HL-60/S4 treated with retinoic acid at 250 ng/mL for 4 days and 3 days (cell line): ENCODE measurements around the gene CDCP2.
"Not testable (repeated sequence)": the region's sequence is repeated elsewhere in the genome, so short reads cannot be mapped to it uniquely, and the experiment has no call there.

Experiments
- in situ Hi-C: fragments of 300-500 bp; cut with MboI; formaldehyde crosslinking; loops from 2 replicates; pipeline ENCODE4 v1.7.0; 2022; ENCODE audit warnings: low sequenced_read_pairs

The CDCP2 gene

DNA sequence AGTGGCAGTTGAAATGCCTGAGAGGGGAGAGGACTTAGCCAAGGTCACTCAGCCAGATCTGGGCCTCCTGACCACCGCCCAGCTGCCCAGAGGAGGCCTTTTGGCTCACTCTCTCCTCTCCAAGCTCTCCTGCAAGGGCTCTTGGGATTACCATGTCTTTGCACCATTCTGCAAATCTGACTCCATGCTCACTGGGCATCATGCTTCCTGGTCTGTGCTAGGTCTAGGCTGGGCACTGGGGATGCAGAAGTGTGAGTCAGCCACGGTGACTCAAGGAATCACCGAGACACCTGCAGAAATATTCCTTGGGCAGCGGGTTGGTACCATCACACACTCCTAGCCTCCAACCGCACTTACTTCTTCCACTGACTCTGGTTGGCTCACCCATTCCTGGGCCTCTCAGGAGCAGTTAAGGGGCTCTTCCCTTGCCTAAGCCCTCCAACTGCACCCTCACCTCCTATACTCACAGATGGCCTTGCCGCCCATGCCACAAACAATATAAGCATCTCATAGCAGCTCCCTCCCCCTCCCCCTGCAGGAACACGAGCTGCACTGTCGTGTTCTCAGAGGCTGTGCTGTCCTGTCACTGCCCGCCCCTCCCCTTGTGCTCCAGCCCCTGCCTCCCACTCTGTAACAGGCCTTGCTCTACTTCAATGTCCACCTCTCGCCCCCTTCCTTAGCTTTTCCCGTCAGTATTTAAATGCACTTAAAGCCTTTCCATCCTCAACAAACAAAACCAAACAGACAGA is 34.8 kb downstream of the CDCP2 start:
- in situ Hi-C loops: no loop called here

DNA sequence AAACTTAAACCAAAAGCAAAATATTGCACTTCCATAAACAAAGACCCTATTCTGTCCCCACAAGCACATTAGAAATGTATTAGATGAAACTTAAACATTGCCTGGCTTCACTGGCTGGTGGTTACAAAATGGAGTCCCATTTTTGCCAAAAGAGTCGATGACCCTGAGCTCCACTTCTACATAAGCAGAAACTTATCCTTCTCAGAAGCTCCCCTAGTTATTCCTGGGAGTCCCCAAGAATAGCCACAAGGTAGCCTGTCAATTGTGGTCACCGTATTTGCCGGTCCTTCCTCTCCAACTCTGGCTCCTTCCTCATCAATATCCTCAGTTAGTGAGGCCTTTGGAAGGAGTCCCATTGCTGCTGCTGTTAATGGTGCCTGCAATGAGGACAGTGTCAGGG is 37.3 kb downstream of the CDCP2 start:
- in situ Hi-C loops: no loop called here

DNA sequence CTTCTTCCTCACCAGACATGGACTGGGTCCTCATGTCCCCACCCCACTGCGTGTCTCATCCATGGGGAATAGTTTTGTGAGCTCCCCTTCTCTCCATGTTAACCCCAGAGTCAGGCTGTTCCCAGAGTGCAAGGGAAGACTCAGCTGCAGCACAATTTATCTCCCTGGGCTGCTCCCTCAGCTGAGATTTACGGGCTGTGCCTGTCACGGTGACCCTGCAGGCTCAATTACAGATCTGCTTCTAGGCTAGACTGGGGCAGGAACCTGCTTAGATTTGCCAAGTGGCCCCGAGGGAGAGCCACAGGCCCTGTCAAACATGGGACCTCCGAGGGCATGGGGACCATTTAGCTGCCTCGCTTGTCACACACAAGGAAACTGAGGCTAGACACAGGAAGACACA is 37.8 kb downstream of the CDCP2 start:
- in situ Hi-C loops: no loop called here

DNA sequence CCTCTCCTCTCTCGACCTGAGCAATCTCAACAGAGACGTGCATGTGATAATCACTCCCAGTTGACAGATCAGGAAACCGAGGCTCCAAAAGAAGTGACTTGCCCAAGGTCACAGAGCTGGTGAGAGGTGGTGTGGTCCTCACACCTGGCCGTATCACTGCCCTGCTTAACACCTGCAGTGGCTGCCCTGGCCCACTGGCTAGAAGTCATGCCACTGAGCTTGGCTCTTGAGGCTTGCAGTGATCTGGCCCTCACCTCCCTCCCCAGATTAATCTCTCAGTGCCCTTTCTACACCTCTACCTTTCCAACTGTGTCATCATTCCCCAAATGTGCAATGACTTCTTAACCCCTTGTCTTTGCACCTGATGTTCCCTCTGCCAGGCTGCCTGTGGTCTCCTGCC is 38.8 kb downstream of the CDCP2 start:
- in situ Hi-C loops: no loop called here

DNA sequence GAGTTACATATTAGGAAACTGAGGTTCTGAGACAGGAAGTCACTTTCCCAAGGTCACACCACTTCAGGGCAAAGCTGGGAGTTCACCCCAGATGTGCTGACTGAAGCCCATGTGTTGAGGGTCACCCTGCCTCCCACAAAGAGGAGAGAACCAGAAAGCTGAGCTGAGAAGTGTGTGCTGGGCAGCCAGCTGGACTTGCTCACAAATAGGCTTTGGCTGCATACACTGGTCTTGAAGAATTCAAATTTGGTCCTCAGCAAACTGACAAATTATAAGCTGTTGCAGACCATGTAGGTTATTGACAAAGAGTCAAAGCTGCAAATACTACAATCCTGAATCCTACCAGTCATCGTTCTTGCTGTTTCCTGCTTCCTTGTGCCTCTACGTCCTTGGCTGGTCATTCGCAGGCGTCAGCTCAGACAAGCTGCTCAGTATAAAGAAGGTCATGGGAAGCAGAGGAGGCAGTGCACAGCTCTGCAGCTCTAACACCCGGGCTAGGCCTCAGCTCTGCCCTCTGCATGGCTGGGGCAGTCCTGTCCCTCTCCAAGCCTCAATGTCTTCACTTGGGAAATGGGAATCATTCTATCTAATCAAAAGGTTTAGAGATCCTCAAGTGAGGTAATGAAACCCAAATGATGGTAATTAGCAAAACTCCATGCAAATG is 40.0 kb downstream of the CDCP2 start:
- in situ Hi-C loops: no loop called here

DNA sequence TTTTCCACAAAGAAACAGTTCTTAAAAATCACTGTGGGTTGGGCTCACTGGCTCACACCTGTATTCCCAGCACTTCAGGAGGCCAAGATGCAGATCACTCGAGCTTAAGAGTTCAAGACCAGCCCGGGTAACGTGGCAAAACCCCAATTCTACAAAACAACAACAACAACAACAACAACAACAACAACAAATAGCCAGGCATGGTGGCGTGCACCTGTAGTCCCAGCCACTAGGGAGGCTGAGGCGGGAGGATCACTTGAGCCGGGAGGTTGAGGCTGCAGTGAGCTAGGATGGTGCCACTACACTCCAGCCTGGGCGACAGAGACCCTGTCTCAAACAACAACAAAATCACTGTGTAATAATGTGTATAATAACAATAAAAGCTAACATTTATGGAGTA is 40.8 kb downstream of the CDCP2 start:
- in situ Hi-C loops: no loop called here

DNA sequence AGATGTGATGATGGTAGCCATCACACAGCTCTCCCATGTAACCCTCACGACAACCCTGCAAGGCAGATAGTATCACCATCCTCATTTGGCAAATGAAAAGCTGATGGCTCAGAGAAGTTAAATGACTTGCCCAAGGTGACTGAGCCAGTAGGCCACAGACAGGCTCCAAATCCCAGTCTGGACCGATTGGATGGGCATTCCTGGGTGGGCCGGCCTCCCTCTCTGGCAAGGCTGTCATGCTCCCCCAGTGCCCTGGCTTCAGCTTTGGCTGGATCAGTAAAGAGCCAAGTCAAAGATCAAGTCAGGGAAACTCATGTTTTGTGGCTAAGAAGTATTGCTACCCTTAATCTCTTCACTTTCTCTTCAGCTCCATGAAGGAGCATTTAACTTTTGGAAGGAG is 41.2 kb downstream of the CDCP2 start:
- in situ Hi-C loops: no loop called here

DNA sequence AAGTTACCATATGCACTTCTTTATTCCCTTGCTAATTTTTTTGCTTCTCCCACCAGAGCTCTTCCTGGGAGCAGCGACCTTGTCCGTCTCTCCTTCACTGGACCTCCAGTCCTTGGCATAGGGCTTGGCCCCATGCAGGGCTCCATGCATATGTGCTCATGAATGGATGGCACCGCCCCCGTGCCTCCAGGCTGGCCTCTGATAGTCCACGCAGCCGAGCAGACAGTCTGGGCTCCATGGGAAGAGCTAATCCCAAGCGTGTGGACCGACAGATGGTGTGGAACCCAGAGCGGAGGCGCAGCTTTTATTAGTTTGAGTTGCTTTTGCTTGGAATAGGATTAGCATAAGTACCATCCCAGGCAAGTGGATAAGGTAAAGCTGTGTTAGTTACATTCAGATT is 41.8 kb downstream of the CDCP2 start:
- in situ Hi-C loops: no loop called here

DNA sequence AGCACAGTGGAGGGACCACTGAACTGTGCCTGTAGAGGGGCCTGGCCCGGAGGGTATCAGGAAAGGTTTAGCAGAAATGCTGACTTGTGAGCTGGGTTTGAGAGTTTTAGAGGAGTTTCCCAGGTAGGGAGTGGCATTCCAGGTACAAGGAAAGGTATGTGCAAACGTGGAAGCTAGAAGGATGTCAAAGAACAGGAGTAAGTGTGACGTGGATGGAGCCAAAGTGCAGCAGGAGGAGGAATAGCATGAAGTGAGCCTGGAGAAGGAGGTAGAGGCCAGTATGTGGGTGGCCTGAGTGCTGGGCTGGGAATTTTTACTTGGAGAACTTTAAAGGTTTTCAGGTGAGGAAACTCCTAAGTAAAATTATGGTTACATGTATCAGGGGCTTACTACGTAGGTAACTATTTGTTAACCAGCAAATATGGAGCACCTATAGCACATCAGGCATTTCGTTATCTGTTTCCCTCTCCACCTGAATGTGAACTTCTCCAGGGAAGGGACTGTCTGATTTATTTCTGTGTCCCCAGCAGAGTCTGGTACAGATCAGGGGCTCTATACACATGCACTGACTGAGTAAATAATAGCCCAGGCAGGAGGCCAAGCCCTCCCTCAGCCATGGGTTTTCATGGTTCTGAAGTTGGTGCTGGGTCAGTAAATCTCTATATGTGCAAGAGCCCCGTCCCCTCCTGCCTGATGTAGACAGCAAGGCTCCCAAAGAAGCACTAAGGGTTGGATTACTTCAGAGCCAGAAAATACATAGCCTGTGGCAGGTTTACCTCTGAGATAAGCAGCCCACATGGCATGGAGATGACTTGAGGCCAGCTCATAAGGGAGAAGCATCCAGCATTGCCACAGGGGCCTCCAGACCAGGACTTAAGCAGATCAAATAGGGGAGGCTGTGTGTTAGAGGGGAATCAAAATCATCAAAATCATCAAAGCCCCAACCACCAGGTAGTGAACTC is 43.4 kb downstream of the CDCP2 start:
- in situ Hi-C loops: no loop called here

DNA sequence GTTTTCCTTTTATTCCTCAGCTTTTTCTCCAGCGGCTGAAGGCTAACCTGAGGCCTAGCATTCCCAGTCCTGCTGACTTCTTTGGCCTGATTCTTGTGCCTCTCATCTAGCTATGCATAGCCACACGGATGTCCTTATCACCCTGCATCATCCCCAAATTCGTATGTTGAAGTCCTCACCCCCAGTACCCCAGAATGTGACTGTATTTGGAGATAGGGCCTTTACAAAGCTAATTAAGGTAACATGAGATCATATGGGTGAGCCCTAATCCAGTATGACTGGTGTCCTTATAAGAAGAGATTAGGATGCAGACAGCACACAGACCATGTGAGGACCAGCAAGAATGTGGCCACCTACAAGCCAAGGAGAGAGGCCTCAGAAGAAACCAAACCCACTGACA is 44.6 kb downstream of the CDCP2 start:
- in situ Hi-C loops: no loop called here

DNA sequence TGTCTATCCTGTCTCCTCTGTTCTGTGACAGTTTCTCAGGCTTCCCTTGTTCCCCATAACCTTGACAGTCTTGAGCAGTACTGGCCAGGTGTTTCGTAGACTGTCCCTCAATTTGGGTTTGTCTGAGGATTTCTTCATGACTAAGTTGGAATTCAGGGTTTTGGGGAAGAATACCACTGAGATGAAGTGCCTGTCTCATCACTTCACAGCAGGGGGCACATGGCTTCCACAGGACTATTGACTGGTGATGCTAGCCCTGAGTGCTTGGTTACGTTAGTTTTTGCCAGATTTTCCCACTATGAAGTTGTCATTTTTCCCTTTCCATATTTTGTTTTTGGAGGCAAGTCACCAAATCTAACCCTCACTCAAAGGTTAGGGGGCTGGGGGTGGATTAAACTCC is 45.7 kb downstream of the CDCP2 start:
- in situ Hi-C loops: no loop called here

DNA sequence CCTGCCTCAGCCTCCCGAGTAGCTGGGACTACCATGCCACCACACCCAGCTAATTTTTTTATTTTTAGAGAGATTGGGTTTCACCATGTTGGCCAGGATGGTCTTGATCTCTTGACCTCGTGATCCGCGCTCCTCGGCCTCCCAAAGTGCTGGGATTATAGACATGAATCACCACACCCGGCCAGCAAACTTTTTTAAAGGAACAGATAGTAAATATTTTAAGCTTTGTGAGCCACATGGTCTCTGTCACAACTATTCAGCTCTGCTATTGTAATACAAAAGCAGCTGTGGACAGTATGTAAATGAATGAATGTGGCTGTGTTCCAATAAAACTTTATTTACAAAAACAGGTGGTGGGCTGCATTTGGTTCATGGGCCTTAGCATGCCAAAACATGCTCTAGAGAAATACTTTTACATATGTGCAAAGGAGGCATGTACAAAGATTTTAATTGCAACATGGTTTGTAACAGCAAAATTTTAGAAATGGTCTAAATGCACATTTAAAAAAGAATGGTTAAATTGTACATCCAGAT is 47.0 kb downstream of the CDCP2 start:
- in situ Hi-C loops: no loop called here

DNA sequence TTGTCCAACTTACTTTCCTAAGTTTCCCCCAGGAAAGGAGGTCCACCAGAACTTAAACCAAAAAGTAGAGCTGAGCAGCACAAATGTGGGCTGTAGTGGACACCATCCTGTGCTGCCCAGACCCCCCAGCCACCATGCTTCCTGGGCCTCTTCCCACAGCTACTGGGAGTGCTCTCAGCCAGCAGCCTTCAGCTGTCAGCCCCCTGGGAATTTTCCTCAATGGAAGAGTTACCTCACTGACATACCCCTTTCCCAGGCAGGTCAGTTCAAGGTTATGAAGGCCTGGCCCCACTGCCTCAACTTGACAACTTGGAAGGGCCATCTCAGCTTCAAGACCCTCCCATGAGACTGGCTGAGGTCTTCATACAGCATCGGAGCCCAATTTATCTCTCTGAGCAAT is 47.7 kb downstream of the CDCP2 start:
- in situ Hi-C loops: no loop called here

DNA sequence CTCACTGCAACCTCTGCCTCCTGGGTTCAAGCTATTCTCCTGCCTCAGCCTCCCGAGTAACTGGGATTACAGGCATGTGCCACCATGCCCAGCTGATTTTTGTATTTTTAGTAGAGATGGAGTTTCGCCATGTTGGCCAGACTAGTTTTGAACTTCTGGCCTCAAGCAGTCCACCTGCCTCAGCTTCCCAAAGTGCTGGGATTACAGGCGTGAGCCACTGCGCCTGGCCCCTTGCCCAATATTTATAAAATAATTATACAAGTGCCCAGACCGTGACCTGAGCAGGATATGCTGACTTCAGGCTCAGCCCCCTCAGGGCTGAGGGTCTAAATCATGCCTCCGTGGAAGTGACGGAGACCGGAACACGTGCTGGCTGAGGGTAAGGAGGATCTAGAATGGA is 48.2 kb downstream of the CDCP2 start:
- in situ Hi-C loops: not testable (repeated sequence)

DNA sequence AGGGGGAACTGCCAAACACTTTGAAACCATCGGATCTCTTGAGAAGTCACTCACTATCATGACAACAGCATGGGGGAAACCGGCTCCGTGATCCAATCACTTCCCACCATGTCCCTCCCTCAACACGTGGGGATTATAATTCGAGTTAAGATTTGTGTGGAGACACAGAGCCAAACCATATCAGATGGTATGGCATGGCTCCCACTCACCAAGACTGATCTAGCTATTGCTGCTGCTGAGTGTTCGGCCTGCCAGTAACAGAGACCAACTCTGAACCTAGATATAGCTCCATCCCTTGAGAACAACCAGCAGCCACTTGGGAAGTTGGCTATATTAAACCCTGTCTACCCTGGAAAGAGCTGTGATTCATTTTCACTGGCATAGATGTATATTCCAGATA is 49.4 kb downstream of the CDCP2 start:
- in situ Hi-C loops: no loop called here

DNA sequence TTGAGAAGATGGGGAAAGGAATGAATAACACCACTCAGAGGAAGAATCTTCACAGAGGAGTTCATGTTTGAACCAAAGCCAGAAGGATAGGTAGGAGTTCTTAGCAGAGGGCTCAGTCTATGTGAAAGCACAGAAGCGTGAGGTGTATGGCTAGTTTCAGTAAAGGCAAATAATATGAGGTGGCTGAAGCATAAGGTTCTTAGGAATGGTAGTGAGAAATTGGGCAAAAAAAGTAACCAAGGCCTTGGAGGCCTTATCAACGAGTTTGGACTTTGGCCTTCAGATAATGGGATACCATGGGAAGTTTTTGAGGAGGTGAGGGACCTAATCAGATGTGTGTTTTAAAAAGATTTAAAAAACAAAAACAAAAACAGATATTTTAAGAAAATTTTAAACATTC is 52.3 kb downstream of the CDCP2 start:
- in situ Hi-C loops: no loop called here

DNA sequence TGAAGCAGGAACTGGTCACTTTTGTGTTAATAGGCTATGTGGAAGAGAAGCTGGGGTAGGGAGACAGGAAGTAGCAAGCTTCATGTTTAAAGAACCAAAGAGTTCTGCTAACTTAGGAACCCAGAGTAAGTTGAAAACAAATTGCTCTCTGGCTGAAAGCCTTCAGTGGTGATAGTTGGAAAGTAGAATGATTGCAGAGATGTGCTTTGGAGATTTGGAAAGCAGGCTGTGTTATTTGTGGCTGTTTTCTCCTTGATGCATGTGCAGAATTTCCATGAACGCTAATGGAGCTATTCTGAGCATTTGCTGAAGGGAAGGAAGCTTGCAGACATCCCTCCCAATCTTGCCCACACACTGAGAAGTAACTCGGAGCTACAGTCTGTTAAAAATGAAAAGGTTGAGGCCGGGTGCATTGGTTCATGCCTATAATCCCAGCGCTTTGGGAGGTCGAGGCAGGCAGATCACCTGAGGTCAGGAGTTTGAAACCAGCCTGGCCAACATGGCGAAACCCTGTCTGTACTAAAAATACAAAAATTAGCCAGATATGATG is 53.7 kb downstream of the CDCP2 start:
- in situ Hi-C loops: no loop called here

DNA sequence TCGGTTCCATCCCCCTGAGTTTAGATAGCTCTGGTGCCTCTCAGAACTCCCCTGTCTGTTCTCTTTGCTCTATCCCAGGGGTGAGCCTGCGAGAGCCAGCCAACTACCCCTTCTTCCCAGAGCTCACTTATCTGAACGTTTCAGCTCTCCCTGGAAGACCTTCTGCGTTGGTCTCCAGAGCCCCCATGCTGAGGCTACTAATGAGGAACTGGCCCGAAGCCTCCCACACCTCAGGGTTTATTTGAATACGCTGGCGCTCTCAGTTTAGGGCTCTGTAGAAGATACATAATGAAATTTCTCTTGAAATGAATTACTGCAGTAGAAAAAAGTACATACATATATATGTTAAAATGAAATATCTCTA is 55.9 kb downstream of the CDCP2 start:
- in situ Hi-C loops: no loop called here

DNA sequence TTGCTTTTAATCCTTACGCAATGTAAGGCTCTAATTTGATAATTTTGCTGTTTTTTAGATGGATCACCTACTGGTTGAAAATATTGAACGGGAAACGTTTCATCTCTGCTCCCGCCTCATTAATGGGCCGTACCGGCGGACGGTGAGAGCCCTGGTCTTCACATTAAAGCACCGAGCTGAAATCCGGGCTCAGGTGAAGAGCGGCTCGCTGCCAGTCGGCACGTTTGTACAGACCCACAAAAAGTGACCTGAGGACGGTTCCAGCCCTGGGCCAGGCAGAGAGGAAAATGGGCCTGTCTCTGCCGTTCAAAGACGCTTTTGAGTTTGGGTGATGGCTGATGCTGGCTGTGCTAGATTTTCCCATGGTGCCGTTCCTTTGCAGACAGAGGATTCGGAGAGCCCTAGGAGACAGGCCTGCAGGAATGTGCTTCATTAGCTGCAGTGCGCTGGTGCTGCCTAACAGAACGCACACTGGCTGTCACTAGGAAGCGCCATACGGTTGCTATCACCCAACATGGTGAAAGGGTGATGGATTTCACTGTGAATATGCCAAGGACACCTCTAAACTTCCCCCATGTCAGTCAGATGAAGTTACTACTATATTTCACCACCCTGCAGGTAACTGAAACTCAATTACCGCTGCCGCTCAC is 56.4 kb downstream of the CDCP2 start:
- in situ Hi-C loops: no loop called here

DNA sequence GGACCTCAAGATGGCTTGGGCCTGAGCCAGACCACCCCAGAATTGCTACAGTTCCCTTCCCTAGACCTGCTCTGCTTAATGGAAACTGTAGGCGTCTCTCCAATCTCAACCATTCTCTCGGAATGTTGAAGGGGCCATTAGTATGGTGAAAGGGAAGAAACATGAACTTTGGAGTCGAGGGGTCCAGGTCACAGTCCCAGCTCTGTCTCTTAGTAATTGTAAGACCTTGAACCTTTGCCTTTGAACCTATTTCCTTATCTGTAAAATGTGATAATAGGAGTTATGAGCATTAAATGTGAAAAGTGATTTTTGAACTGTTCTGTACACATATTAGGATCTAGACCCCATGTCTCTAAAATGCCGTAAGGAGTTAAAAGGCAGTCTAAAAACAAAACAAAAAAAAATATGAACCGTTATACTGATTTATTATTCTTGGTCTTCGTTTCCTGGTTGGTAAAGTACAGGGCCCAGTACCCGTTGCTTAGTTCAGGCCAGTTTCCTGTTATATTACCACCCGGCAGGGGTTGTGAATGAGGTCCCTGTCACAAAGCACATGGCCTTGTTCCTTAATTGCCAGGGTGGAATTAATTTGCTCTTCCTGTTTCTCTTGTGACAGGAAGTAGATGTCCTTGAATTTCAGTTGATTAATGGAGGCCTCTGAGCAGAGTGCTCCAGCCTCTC is 57.1 kb downstream of the CDCP2 start:
- in situ Hi-C loops: no loop called here
